Activated CD4-positive, alpha-beta T cell treated with anti-CD3 and anti-CD28 coated beads, Interleukin-2, amount 50 U/mL, for 4 hours (primary cell): ENCODE results near the gene GAREM1.
"Not testable (repeated sequence)": the region's sequence is repeated elsewhere in the genome, so short reads cannot be mapped to it uniquely, and the experiment has no call there.

Experiments used
- DNase-seq, 2 experiments: peaks; one replicate each; pipeline ENCODE4 v3.0.0-alpha.2; 2020

GAREM1 gene

GRCh38 chr18:32249147-32249929 lies 221.3 kb downstream of the GAREM1 start:
- DNase-seq, result no peak

GRCh38 chr18:32244881-32245280 lies 225.8 kb downstream of the GAREM1 start:
- DNase-seq, result no peak

- no peak for DNase-seq
Observed at GRCh38 chr18:32243358-32243757, 227.3 kb downstream of the GAREM1 start.

- no peak for DNase-seq
Observed at GRCh38 chr18:32242395-32242794, 228.3 kb downstream of the GAREM1 start.

GRCh38 chr18:32238635-32239268 lies 231.9 kb downstream of the GAREM1 start:
- no peak for DNase-seq

- no peak for DNase-seq
Observed at GRCh38 chr18:32237049-32237448, 233.6 kb downstream of the GAREM1 start.

- not testable (repeated sequence) for DNase-seq
Observed at GRCh38 chr18:32233348-32233747, 237.3 kb downstream of the GAREM1 start.

GRCh38 chr18:32219431-32220018 lies 251.2 kb downstream of the GAREM1 start:
- DNase-seq, result no peak

- no peak for DNase-seq
Observed at GRCh38 chr18:32216390-32216789, 254.3 kb downstream of the GAREM1 start.

GRCh38 chr18:32213693-32214092 lies 257.0 kb downstream of the GAREM1 start:
- DNase-seq, result no peak
